ENCODE results near the gene CACNA2D4. TPM values are rescaled to one million over a fixed set of nuclear protein-coding genes. Genes with fewer than 3 reads are reported as not detected.

The CACNA2D4 gene
- total RNA-seq, 1 donor from 2014 or later: not detected

DNA sequence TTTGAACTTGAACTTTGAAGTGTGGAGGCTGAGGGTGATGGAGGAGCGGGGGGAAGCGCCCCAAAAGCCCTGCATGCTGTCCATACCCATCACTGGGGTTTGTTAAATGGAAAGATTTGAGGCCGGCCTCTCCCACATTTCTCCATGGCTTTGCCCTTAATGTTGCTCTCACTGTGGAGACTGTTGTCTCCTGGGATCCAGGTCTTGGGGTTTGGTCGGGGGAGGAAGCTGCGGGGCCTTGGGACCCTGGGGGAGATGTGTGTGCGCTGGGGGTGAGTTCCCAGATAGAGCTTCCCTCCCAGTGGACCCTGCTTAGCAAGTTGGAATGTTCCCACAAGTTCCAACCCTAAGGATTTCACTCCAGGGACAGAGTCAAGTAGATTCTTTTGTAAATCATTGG lies 126.0 kb downstream of the CACNA2D4 start:
- Histone ChIP-seq H3K4me1 (peaks cover 6 to 13% of the 10 kb centered on the region in 2 donors), H3K36me3 (no peaks in the 10 kb centered on the region), H3K4me3 (no peak overlapping the region), H3K9me3 (no peaks in the 10 kb centered on the region), H3K27me3 (no peaks in the 10 kb centered on the region), H3K27ac (no peak overlapping the region)
- intact Hi-C loops (cut with DNase I): no loop called here
- DNase-seq (ENCODE audit: low spot score in 2 of 2): no peak
- TF ChIP-seq, protein P1, sequence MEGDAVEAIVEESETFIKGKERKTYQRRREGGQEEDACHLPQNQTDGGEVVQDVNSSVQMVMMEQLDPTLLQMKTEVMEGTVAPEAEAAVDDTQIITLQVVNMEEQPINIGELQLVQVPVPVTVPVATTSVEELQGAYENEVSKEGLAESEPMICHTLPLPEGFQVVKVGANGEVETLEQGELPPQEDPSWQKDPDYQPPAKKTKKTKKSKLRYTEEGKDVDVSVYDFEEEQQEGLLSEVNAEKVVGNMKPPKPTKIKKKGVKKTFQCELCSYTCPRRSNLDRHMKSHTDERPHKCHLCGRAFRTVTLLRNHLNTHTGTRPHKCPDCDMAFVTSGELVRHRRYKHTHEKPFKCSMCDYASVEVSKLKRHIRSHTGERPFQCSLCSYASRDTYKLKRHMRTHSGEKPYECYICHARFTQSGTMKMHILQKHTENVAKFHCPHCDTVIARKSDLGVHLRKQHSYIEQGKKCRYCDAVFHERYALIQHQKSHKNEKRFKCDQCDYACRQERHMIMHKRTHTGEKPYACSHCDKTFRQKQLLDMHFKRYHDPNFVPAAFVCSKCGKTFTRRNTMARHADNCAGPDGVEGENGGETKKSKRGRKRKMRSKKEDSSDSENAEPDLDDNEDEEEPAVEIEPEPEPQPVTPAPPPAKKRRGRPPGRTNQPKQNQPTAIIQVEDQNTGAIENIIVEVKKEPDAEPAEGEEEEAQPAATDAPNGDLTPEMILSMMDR (IDR thresholded peaks at IDR 0.05): no peak

DNA sequence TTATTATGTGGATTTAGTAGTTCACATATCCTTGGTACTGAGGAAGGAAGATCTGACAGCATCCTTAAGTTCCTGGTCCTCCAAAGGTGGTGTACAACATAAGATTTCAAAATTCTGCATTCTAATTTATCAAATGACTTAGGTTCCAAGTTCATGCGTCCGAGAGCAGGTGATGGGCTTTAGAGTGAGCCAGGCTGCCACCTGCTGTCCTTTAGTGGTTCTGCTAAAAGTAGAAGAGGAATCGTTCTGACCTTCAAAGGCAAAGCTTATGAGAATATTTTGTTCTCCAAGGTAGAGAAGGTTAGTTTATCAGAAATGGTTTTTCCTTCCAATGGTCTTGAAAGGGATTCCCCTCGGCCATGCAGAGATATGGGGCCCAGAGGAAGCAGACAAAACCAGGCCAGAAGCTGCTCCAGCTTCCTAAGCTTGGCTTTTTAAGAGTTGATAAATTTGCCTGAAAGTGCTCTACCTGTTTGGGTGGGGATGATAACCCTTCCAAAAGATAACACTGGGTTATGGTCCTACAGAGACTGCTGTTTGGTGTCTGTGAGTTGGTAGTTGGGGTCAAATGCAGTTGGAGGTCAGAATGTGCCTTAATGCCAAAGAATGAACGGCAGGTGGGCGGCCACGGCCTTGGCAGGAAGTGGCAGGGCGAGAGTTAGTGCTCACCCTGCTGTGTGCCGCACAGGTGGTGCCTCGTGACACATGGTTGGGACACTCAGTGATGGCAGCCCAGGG lies 127.2 kb downstream of the CACNA2D4 start:
- H3K27me3 ChIP-seq: no peaks in the 10 kb centered on the region
- intact Hi-C loops (cut with DNase I): loop anchor here (1.0 kb wide), 1 partner anchor 139 kb away; no protein-coding TSS in a partner anchor
- H3K9me3 ChIP-seq: no peaks in the 10 kb centered on the region
- H3K36me3 ChIP-seq: peaks cover under 1 to 3% of the 10 kb centered on the region in 2 donors
- no peak overlapping the region for H3K27ac ChIP-seq
- DNase-seq (ENCODE audit: low spot score in 2 of 2): peak in 1 of 2 donors; percentile 83
- peaks cover 0 to 6% of the 10 kb centered on the region in 2 donors for H3K4me1 ChIP-seq
- TF ChIP-seq, protein P1 (IDR thresholded peaks at IDR 0.05): peak; percentile 82 to 87 (median 87)
- no peak overlapping the region for H3K4me3 ChIP-seq

DNA sequence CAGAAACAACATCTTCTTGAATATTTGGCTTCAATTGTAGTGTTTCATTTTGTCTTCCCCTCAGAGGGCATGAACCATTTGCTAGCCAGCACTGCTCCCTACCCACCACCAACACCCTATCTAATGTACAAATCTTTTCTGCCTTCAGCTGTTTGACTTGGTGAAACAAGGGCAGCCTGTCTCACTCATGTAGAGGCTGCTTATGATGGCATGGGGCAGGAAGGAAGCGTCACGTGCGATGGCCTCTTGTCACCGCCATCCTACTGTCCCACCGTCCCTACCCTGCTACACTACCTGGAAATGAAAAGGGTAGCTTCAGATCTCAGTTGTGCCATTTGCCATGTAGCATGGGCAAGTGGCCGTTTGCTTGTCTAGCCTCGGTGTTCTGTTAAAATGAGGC lies 128.0 kb downstream of the CACNA2D4 start:
- DNase-seq (ENCODE audit: low spot score in 2 of 2): no peak
- intact Hi-C loops (cut with DNase I): no loop called here
- H3K4me3 ChIP-seq: no peak overlapping the region
- H3K27ac ChIP-seq: no peak overlapping the region
- no peaks in the 10 kb centered on the region for H3K9me3 ChIP-seq
- H3K4me1 ChIP-seq: peaks cover 0 to under 1% of the 10 kb centered on the region in 2 donors
- TF ChIP-seq, protein P1 (IDR thresholded peaks at IDR 0.05): no peak
- H3K27me3 ChIP-seq: no peaks in the 10 kb centered on the region
- peaks cover 8 to 12% of the 10 kb centered on the region in 2 donors for H3K36me3 ChIP-seq

DNA sequence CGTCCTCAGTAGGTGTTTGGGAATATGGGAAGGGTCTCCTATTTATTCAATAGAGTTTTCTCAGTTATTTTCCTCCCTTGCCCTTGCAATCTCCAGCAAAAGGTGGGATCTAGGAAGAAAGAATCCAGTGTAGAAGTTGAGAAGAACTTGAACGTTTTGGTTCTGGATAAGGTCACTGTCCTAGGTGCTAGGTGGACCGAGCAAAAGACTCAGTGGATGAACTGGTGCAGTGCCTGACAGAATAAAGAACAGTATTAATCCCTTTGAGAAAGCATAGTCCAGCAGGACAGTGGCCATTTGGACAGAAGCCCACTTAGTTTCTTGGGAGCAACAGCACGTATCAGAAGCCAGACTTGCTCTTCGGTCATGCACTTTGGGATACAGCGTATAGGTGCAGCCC lies 130.7 kb downstream of the CACNA2D4 start:
- no peak for DNase-seq (ENCODE audit: low spot score in 2 of 2)
- Histone ChIP-seq H3K27ac (no peak overlapping the region), H3K27me3 (no peaks in the 10 kb centered on the region), H3K36me3 (peaks cover 12 to 19% of the 10 kb centered on the region in 2 donors), H3K4me3 (no peak overlapping the region), H3K4me1 (no peaks in the 10 kb centered on the region), H3K9me3 (no peaks in the 10 kb centered on the region)
- intact Hi-C loops (cut with DNase I): no loop called here
- TF ChIP-seq, protein P1 (IDR thresholded peaks at IDR 0.05): no peak

DNA sequence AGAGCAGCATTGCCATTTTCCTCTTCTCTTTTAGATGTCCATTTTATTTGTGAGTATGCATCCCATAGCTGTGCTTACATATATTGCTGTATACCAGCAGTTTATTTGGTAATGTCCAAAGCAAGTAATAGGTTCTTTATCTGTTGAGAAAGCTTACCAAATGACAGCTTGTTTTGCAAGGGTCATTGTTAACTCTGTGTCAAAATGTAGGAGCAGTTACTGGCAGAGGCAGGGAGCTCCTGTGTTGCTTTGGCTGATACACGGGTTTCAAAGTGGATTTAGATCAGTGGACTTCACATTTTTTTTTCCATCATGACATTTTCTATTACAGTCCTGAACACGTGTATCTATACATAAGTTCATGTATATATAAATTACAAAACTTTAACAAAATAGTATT lies 136.2 kb downstream of the CACNA2D4 start:
- DNase-seq (ENCODE audit: low spot score in 2 of 2): no peak
- no peaks in the 10 kb centered on the region for H3K27me3 ChIP-seq
- H3K9me3 ChIP-seq: no peaks in the 10 kb centered on the region
- H3K27ac ChIP-seq: no peak overlapping the region
- H3K4me1 ChIP-seq: peaks cover 0 to 4% of the 10 kb centered on the region in 2 donors
- TF ChIP-seq, protein P1 (IDR thresholded peaks at IDR 0.05): no peak
- H3K36me3 ChIP-seq: peaks cover 12 to 24% of the 10 kb centered on the region in 2 donors
- no peak overlapping the region for H3K4me3 ChIP-seq
- intact Hi-C loops (cut with DNase I): no loop called here

Data from ascending aorta (tissue), 2 donors.